ENCODE data around the gene ESF1. TPM values are rescaled to one million over a fixed set of nuclear protein-coding genes. Genes with fewer than 3 reads are reported as not detected.

ESF1 gene
- total RNA-seq, 1 donor from 2014 or later = 15.5 TPM

DNA sequence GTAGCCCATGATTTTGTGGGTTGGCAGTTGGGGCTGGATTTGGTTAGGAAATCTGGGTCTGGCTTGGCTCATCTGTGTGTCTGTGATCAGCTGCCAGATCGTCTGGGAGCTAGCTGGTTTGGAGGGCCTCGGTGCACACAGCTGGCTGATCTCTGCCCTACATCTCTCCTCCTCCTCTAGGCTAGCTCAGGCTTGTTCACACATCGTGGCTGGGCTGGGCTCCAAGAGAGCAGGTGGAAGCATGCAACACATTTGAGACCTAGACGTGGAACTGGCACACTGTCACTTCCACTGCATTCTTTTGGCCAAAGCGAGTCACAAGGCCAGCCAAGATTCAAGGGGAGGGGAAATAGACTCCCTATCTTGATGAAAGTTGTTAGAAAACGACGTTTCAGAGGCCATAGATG lies 16.0 kb upstream of the ESF1 start:
- no peak for DNase-seq
- Mint-ChIP-seq H3K27ac (no peak overlapping the region), H3K27me3 (no peaks in the 10 kb centered on the region), H3K4me1 (no peaks in the 10 kb centered on the region), H3K4me3 (no peak overlapping the region), H3K9me3 (no peaks in the 10 kb centered on the region), H3K36me3 (ENCODE audit: low read depth) (peaks cover 77% of the 10 kb centered on the region)
- CTCF ChIA-PET = interaction anchor here (0.5 kb wide), 1 partner anchor 19 kb away, joined by 3 read pairs; no protein-coding TSS in a partner anchor
- no peak for ATAC-seq (ENCODE audit: low read depth)
- POLR2A ChIA-PET = no interaction called here
- intact Hi-C loops (cut with micrococcal nuclease) = no loop called here
- TF ChIP-seq CTCF (IDR thresholded peaks at IDR 0.05) = no peak

DNA sequence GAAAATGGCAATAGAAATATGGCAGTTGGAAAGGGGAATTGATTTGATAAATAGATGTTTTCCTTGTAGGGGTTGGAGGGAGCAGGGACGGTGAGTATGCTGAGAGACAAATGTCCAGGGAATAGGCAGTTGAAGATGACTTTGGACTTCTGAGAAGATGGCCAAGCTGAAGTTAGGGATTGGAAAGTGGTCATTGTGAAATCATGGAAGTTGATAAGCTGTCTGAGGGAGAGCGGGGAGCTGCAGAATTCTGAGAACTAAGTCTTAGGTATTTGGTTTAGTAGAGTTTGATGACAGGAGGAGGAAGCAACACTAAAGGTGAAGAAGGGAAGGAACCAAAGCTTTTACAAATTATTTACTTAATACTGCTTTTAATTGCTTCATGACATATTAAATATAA lies 15.3 kb upstream of the ESF1 start:
- Mint-ChIP-seq H3K27ac (no peak overlapping the region), H3K4me1 (no peaks in the 10 kb centered on the region), H3K27me3 (no peaks in the 10 kb centered on the region), H3K4me3 (no peak overlapping the region), H3K36me3 (ENCODE audit: low read depth) (peaks cover 79% of the 10 kb centered on the region), H3K9me3 (no peaks in the 10 kb centered on the region)
- DNase-seq (no peak), ATAC-seq (ENCODE audit: low read depth) (no peak)
- CTCF ChIA-PET = interaction anchor here (0.5 kb wide), 1 partner anchor 20 kb away, joined by 3 read pairs; no protein-coding TSS in a partner anchor
- TF ChIP-seq CTCF (IDR thresholded peaks at IDR 0.05) = no peak
- intact Hi-C loops (cut with micrococcal nuclease) = no loop called here
- POLR2A ChIA-PET = no interaction called here

GRCh38 chr20:13799040-13799439 lies 14.3 kb upstream of the ESF1 start:
- no peak for ATAC-seq (ENCODE audit: low read depth)
- Mint-ChIP-seq H3K9me3 (no peaks in the 10 kb centered on the region), H3K36me3 (ENCODE audit: low read depth) (peaks cover 79% of the 10 kb centered on the region), H3K4me1 (no peaks in the 10 kb centered on the region), H3K27ac (no peak overlapping the region), H3K27me3 (no peaks in the 10 kb centered on the region), H3K4me3 (no peak overlapping the region)
- no peak for TF ChIP-seq CTCF (IDR thresholded peaks at IDR 0.05)
- ChIA-PET CTCF (no interaction called here), POLR2A (no interaction called here)
- intact Hi-C loops (cut with micrococcal nuclease) = no loop called here
- DNase-seq = no peak

DNA sequence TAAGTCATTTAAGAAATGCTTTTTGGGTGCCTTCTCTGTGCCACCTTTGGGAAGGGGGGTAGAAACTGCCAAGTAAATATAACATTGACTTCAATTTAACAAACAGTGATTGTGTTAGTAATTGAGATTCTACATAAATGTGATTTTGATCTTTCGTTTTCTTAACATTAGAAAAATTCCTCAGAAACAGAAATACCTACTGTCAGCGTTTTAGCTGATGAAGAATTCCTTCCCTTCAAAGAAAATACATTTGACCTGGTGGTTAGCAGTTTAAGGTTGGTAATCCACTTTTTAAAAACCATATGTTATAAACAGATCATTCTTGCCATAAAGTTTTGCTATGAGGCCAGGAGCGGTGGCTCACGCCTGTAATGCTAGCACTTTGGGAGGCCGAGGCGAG lies 9.9 kb upstream of the ESF1 start:
- Mint-ChIP-seq H3K4me3 (no peak overlapping the region), H3K4me1 (no peaks in the 10 kb centered on the region), H3K36me3 (ENCODE audit: low read depth) (peaks cover 84% of the 10 kb centered on the region), H3K27ac (no peak overlapping the region), H3K27me3 (no peaks in the 10 kb centered on the region), H3K9me3 (no peaks in the 10 kb centered on the region)
- ChIA-PET POLR2A (no interaction called here), CTCF (no interaction called here)
- intact Hi-C loops (cut with micrococcal nuclease) = no loop called here
- DNase-seq (no peak), ATAC-seq (ENCODE audit: low read depth) (no peak)
- no peak for TF ChIP-seq CTCF (IDR thresholded peaks at IDR 0.05)

DNA sequence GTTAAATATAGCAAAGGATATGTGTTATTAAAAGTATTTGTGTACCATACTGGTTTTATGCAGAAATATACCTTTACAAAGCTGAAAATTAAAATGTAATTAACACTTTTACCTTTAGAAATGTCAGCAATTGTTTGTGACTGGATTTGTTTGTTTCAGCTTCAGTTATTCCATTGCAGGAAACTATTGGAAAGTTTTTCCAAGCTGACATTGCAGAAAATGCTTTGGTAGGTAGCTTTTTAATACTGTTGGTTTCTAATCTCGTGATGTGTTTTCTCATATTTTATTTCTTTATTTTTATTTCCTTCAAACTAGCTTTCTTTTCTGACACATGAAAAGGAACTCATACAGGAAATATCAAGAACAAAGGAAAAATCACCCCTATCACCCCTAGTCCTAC lies 8.3 kb upstream of the ESF1 start:
- H3K27ac Mint-ChIP-seq = no peak overlapping the region
- no peak overlapping the region for H3K4me3 Mint-ChIP-seq
- ChIA-PET POLR2A (no interaction called here), CTCF (interaction anchor here (1.3 kb wide), 1 partner anchor 21 kb away, joined by 5 read pairs; no protein-coding TSS in a partner anchor)
- H3K9me3 Mint-ChIP-seq = no peaks in the 10 kb centered on the region
- ATAC-seq (ENCODE audit: low read depth) = no peak
- no peak for DNase-seq
- H3K4me1 Mint-ChIP-seq = peaks cover 2% of the 10 kb centered on the region
- no peaks in the 10 kb centered on the region for H3K27me3 Mint-ChIP-seq
- TF ChIP-seq CTCF (IDR thresholded peaks at IDR 0.05) = no peak
- intact Hi-C loops (cut with micrococcal nuclease) = no loop called here
- peaks cover 83% of the 10 kb centered on the region for H3K36me3 Mint-ChIP-seq (ENCODE audit: low read depth)

Data from activated B cell treated with CpG ODN at 0.5 μM for 24 hours (primary cell).